Measurements from ENCODE around the gene PPP1R26. TPM values are rescaled to one million over a fixed set of nuclear protein-coding genes. Genes with fewer than 3 reads are reported as not detected.

PPP1R26 gene
- total and polyA plus RNA-seq, 2 of the 13 experiments (the other 11 are each of a cell fraction or from before 2014, with no cell fraction given): 8.6 to 11.6 TPM

GRCh38 chr9:135490980-135491464 lies 11.4 kb downstream of the PPP1R26 start (continued):
- TF ChIP-seq, protein P1, sequence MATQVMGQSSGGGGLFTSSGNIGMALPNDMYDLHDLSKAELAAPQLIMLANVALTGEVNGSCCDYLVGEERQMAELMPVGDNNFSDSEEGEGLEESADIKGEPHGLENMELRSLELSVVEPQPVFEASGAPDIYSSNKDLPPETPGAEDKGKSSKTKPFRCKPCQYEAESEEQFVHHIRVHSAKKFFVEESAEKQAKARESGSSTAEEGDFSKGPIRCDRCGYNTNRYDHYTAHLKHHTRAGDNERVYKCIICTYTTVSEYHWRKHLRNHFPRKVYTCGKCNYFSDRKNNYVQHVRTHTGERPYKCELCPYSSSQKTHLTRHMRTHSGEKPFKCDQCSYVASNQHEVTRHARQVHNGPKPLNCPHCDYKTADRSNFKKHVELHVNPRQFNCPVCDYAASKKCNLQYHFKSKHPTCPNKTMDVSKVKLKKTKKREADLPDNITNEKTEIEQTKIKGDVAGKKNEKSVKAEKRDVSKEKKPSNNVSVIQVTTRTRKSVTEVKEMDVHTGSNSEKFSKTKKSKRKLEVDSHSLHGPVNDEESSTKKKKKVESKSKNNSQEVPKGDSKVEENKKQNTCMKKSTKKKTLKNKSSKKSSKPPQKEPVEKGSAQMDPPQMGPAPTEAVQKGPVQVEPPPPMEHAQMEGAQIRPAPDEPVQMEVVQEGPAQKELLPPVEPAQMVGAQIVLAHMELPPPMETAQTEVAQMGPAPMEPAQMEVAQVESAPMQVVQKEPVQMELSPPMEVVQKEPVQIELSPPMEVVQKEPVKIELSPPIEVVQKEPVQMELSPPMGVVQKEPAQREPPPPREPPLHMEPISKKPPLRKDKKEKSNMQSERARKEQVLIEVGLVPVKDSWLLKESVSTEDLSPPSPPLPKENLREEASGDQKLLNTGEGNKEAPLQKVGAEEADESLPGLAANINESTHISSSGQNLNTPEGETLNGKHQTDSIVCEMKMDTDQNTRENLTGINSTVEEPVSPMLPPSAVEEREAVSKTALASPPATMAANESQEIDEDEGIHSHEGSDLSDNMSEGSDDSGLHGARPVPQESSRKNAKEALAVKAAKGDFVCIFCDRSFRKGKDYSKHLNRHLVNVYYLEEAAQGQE (IDR thresholded peaks at IDR 0.05; ENCODE audit: borderline replicate concordance in 1 of 2, low read depth in 1 of 2, low read length in 2 of 2): no peak
- TF ChIP-seq, protein P2, sequence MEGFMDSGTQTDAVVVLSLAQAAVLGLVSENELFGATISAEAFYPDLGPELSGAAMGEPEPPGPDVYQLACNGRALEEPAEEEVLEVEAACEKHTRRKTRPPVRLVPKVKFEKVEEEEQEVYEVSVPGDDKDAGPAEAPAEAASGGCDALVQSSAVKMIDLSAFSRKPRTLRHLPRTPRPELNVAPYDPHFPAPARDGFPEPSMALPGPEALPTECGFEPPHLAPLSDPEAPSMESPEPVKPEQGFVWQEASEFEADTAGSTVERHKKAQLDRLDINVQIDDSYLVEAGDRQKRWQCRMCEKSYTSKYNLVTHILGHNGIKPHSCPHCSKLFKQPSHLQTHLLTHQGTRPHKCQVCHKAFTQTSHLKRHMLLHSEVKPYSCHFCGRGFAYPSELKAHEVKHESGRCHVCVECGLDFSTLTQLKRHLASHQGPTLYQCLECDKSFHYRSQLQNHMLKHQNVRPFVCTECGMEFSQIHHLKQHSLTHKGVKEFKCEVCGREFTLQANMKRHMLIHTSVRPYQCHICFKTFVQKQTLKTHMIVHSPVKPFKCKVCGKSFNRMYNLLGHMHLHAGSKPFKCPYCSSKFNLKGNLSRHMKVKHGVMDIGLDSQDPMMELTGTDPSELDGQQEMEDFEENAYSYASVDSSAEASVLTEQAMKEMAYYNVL (CRISPR knock-in tag; IDR thresholded peaks at IDR 0.05; ENCODE audit: borderline replicate concordance): 0 out of 2 replicates have a peak, but pooled peaks have one; percentile 15
- TF ChIP-seq KMT2B (CRISPR knock-in tag; IDR thresholded peaks at IDR 0.05): no peak
- TF ChIP-seq POGZ (CRISPR knock-in tag; IDR thresholded peaks at IDR 0.05): no peak
- peak; percentile 78; the same call in 1 of the 2 replicates for TF ChIP-seq ZNF792 (CRISPR knock-in tag; IDR thresholded peaks at IDR 0.05)
- TF ChIP-seq ZBTB7B (CRISPR knock-in tag; IDR thresholded peaks at IDR 0.05): peak; percentile 40; the same call in 1 of the 2 replicates
- TF ChIP-seq GFI1 (CRISPR knock-in tag; IDR thresholded peaks at IDR 0.05; ENCODE audit: borderline replicate concordance): peak; percentile 57; the same call in 1 of the 2 replicates
- no peak for TF ChIP-seq SP4 (CRISPR knock-in tag; IDR thresholded peaks at IDR 0.05)
- TF ChIP-seq, protein P3, sequence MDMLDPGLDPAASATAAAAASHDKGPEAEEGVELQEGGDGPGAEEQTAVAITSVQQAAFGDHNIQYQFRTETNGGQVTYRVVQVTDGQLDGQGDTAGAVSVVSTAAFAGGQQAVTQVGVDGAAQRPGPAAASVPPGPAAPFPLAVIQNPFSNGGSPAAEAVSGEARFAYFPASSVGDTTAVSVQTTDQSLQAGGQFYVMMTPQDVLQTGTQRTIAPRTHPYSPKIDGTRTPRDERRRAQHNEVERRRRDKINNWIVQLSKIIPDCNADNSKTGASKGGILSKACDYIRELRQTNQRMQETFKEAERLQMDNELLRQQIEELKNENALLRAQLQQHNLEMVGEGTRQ (IDR thresholded peaks at IDR 0.05; ENCODE audit: low read depth, low read length): peak; percentile 42; the same call in 1 of the 2 replicates
- TF ChIP-seq, protein P3 (CRISPR knock-in tag; IDR thresholded peaks at IDR 0.05; ENCODE audit: borderline replicate concordance): peak; percentile 88; the same call in 1 of the 2 replicates
- TF ChIP-seq ZNF766 (CRISPR knock-in tag; IDR thresholded peaks at IDR 0.05; ENCODE audit: borderline replicate concordance): no peak
- TF ChIP-seq KDM1A (CRISPR knock-in tag; IDR thresholded peaks at IDR 0.05): no peak
- TF ChIP-seq GZF1 (CRISPR knock-in tag; IDR thresholded peaks at IDR 0.05): no peak
- TF ChIP-seq WIZ (CRISPR knock-in tag; IDR thresholded peaks at IDR 0.05): 0 out of 2 replicates have a peak, but pooled peaks have one; percentile 23
- peak; percentile 26 for TF ChIP-seq AGO2 (optimal IDR thresholded peaks at IDR 0.05; ENCODE audit: low read depth, low read length)
- TF ChIP-seq ZBTB14 (CRISPR knock-in tag; IDR thresholded peaks at IDR 0.05): no peak
- TF ChIP-seq KAT2B (IDR thresholded peaks at IDR 0.05; ENCODE audit: borderline replicate concordance, low read depth, low read length): no peak
- TF ChIP-seq MED1 (CRISPR knock-in tag; IDR thresholded peaks at IDR 0.05): peak; percentile 73
- TF ChIP-seq POLR2AphosphoS5 (IDR thresholded peaks at IDR 0.05; ENCODE audit: low read depth, low read length): no peak
- TF ChIP-seq E2F2 (CRISPR knock-in tag; IDR thresholded peaks at IDR 0.05; ENCODE audit: borderline replicate concordance): no peak
- TF ChIP-seq HNRNPUL1 (IDR thresholded peaks at IDR 0.05; ENCODE audit: low read depth, low read length): no peak

All from HepG2 (cell line).